CD4-positive, alpha-beta memory T cell (primary cell): Measurements from ENCODE around the gene CALCR. TPM values are rescaled to one million over a fixed set of nuclear protein-coding genes. Genes with fewer than 3 reads are reported as not detected.

Experiments
- CTCF ChIA-PET: fragments of 350-600 bp; sonication (Branson Sonifier 250); formaldehyde crosslinking; loops from one replicate; lab custom pipeline; 2021; ENCODE audit warnings: inconsistent platforms; ENCODE audit not compliant: partially characterized antibody; lab: Charles Lee
- POLR2A ChIA-PET: fragments of 350-600 bp; sonication (Branson Sonifier 250); formaldehyde crosslinking; loops from one replicate; lab custom pipeline; 2021; ENCODE audit not compliant: partially characterized antibody; lab: Charles Lee
- DNase-seq, 5 donors: peaks; one replicate each; pipeline versions ENCODE4 v3.0.0 to v3.0.0-alpha.2; 2020 to 2022; ENCODE audit warnings: mixed read lengths in 1 of 5
- H3K27ac ChIP-seq: one replicate; pipeline ENCODE4 v1.7.0; 2013; ENCODE audit warnings: low read depth, low read length
- H3K27me3 ChIP-seq: 2 replicates; pipeline ENCODE4 v1.7.0; 2013; ENCODE audit warnings: mild to moderate bottlenecking, low read length, moderate library complexity; ENCODE audit not compliant: insufficient read depth
- H3K36me3 ChIP-seq: 2 replicates; pipeline ENCODE4 v1.7.0; 2013; ENCODE audit warnings: mild to moderate bottlenecking, low read length, moderate library complexity; ENCODE audit not compliant: insufficient read depth
- H3K4me1 ChIP-seq: 2 replicates; pipeline ENCODE4 v1.7.0; 2013; ENCODE audit warnings: mild to moderate bottlenecking, low read length, moderate library complexity; ENCODE audit not compliant: insufficient read depth
- H3K4me3 ChIP-seq, 2 donors: one replicate each; pipeline ENCODE4 v1.7.0; 2013; ENCODE audit warnings: low read length in 2 of 2, mild to moderate bottlenecking in 1 of 2
- H3K9me3 ChIP-seq, 2 donors: one replicate each; pipeline ENCODE4 v1.7.0; 2013; ENCODE audit warnings: low read length in 2 of 2, control low read depth in 1 of 2; ENCODE audit not compliant: control insufficient read depth in 1 of 2
- H3K27ac Mint-ChIP-seq, 7 donors: one replicate each; pipeline ENCODE4 v1.8.0; 2020 to 2021; ENCODE audit warnings: mixed read lengths in 7 of 7, mild to moderate bottlenecking in 6 of 7, inconsistent platforms in 3 of 7, moderate library complexity in 3 of 7
- H3K27me3 Mint-ChIP-seq, 2 donors: one replicate each; pipeline ENCODE4 v1.8.0; 2020 to 2021; ENCODE audit warnings: mixed read lengths in 2 of 2
- H3K36me3 Mint-ChIP-seq, 2 donors: one replicate each; pipeline ENCODE4 v1.8.0; 2020 to 2021; ENCODE audit warnings: mixed read lengths in 2 of 2, inconsistent platforms in 1 of 2, mild to moderate bottlenecking in 1 of 2
- H3K4me1 Mint-ChIP-seq, 4 donors: one replicate each; pipeline ENCODE4 v1.8.0; 2020 to 2021; ENCODE audit warnings: mixed read lengths in 4 of 4, mild to moderate bottlenecking in 1 of 4
- H3K4me3 Mint-ChIP-seq, 8 donors: one replicate each; pipeline ENCODE4 v1.8.0; 2020 to 2021; ENCODE audit warnings: mixed read lengths in 8 of 8, mild to moderate bottlenecking in 7 of 8, moderate library complexity in 6 of 8, inconsistent platforms in 3 of 8
- H3K9me3 Mint-ChIP-seq, 8 donors: one replicate each; pipeline ENCODE4 v1.8.0; 2020 to 2021; ENCODE audit warnings: mixed read lengths in 8 of 8, mild to moderate bottlenecking in 5 of 8, inconsistent platforms in 3 of 8, moderate library complexity in 1 of 8
- intact Hi-C: fragments of 100-400 bp; cut with micrococcal nuclease; formaldehyde crosslinking; loops from one replicate; pipeline ENCODE4 v1.15.1; 2023
- polyA plus RNA-seq, 2 donors: library from polyadenylated mRNA; unstranded; fragments of 300-500 nt; fragmentation: Illumina TruSeq; gene quantifications; one replicate each; pipeline ENCODE4 v1.2.3, GENCODE V29; 2021
- total RNA-seq, 2 experiments: library from RNA; stranded (reverse); gene quantifications; one replicate each; pipeline ENCODE4 v1.2.3, GENCODE V29; 2021

Gene CALCR
- total RNA-seq (not detected), polyA plus RNA-seq (not detected)

- CTCF ChIA-PET: no interaction called here
- intact Hi-C loops: no loop called here
- Histone ChIP-seq H3K4me3 (no peak within 1 kb of the TSS), H3K36me3 (no peaks in the 10 kb centered on the region), H3K27me3 (no peaks in the 10 kb centered on the region), H3K27ac (no peak within 1 kb of the TSS), H3K4me1 (no peaks in the 10 kb centered on the region), H3K9me3 (no peaks in the 10 kb centered on the region)
- Mint-ChIP-seq H3K9me3 (no peaks in the 10 kb centered on the region), H3K36me3 (no peaks in the 10 kb centered on the region), H3K27me3 (peaks cover 17 to 21% of the 10 kb centered on the region in 2 donors), H3K27ac (no peak within 1 kb of the TSS), H3K4me3 (no peak within 1 kb of the TSS), H3K4me1 (no peaks in the 10 kb centered on the region)
- POLR2A ChIA-PET: no interaction called here
- DNase-seq: no peak
Measured at GRCh38 chr7:93574646-93575554, at the start of gene CALCR. CALCR (minus strand) TSS chr7:93574724; CDS start chr7:93486981, 87,743 bp downstream.

DNA sequence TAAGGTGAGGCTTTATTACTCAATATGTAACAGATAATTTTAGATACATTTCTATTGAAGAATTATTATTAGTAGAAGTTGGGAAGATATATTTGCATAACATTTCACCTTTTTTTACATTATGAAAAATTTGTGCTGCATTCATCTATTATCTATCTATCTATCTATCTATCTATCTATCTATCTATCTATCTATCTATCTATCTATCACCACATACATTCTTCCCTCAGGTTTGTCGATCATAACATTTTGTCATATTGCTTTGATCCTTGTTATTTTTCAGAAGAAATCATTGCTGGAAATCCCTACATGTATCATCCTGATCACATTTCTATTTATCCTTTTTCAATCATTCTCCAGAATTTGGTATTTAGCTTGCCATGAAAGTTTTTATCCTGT lies 49.3 kb upstream of the CALCR start:
- no peaks in the 10 kb centered on the region for H3K4me1 ChIP-seq
- CTCF ChIA-PET: interaction anchor here (1.4 kb wide), 1 partner anchor 10 kb away, joined by 3 read pairs; no protein-coding TSS in a partner anchor
- DNase-seq: no peak
- no peaks in the 10 kb centered on the region for H3K4me1 Mint-ChIP-seq
- intact Hi-C loops: no loop called here
- no peak overlapping the region for H3K27ac Mint-ChIP-seq
- no peak overlapping the region for H3K4me3 ChIP-seq
- POLR2A ChIA-PET: no interaction called here
- peaks cover 0 to 4% (median 1%) of the 10 kb centered on the region in 8 donors for H3K9me3 Mint-ChIP-seq
- H3K36me3 ChIP-seq: no peaks in the 10 kb centered on the region
- H3K27ac ChIP-seq: no peak overlapping the region
- H3K9me3 ChIP-seq: no peaks in the 10 kb centered on the region
- H3K27me3 Mint-ChIP-seq: peaks cover 0 to 4% of the 10 kb centered on the region in 2 donors
- H3K36me3 Mint-ChIP-seq: no peaks in the 10 kb centered on the region
- H3K27me3 ChIP-seq: no peaks in the 10 kb centered on the region
- H3K4me3 Mint-ChIP-seq: no peak overlapping the region

DNA sequence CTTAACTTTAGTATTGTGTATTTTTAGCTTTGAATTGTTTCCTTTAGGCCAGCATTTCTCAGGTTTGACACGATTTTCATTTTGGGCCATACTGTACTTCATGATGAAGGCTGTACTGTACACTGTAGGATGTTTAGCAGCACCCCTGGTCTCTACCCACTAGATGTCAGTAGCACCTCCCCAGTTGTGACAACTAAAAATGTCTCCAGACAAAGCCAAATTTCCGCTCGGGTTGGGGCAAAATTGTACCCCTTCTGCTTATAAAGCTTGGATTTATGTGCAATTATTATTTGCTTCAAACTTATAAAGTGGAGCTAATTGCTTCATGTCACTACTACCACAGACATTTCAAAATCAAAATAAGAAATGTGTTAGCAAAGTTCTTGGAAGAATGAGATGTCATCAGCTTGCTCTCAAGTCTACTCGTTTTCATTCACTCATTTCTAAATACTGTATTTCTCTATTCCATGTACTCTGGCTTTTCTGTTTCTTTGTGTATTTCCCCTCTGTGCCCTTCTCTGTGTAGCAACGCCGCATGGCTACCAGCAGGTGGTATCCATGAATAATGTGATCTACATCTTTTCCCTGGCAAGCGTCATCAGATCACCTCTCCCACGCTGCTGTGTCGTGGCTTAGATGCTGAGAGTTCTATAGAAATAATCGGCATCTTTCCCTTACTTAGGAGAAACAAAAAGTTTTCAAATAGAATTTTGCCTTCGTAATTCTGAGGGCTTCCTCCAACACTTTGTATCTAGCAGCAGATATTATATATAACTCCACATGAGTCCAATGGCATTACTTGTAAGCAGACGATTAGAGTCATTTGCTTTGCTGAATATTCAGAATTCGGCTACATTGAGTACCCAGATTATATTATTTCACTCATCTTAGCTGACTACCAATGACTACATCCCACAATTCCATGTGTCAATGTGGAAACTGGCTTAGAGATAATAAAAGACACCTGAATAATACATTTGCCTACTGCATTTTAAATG lies 47.8 kb upstream of the CALCR start:
- no peak for DNase-seq
- Histone ChIP-seq H3K27me3 (no peaks in the 10 kb centered on the region), H3K4me3 (no peak overlapping the region), H3K9me3 (no peaks in the 10 kb centered on the region), H3K27ac (no peak overlapping the region), H3K36me3 (no peaks in the 10 kb centered on the region), H3K4me1 (no peaks in the 10 kb centered on the region)
- CTCF ChIA-PET: interaction anchor here (1.4 kb wide), 1 partner anchor 8 kb away, joined by 3 read pairs; no protein-coding TSS in a partner anchor
- Mint-ChIP-seq H3K4me1 (no peaks in the 10 kb centered on the region), H3K9me3 (peaks cover 0 to 4% (median 1%) of the 10 kb centered on the region in 8 donors), H3K27me3 (peaks cover 0 to 5% of the 10 kb centered on the region in 2 donors), H3K36me3 (no peaks in the 10 kb centered on the region), H3K4me3 (no peak overlapping the region), H3K27ac (no peak overlapping the region)
- intact Hi-C loops: no loop called here
- POLR2A ChIA-PET: no interaction called here

DNA sequence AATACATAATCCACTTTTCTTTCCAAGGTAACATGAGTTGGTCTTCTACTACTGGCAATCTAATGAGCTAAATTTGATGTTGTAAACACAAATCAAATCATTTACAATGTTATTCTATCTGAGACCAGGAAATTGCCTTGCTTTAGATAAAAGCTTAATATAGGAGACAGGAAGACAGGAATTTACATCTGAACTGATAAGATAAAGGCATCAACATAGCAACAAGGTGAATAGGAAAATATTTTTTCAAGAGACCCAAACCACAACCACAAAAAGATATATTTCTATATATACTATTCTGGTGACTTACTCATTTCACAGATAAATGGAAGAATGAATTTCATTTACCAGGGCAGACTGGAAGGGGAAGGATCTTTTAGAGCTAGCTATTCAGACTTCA lies 46.3 kb upstream of the CALCR start:
- no peak overlapping the region for H3K4me3 Mint-ChIP-seq
- ChIA-PET POLR2A (no interaction called here), CTCF (no interaction called here)
- no peak overlapping the region for H3K27ac Mint-ChIP-seq
- Histone ChIP-seq H3K4me3 (no peak overlapping the region), H3K4me1 (no peaks in the 10 kb centered on the region), H3K36me3 (no peaks in the 10 kb centered on the region), H3K9me3 (no peaks in the 10 kb centered on the region), H3K27ac (no peak overlapping the region), H3K27me3 (no peaks in the 10 kb centered on the region)
- no peaks in the 10 kb centered on the region for H3K36me3 Mint-ChIP-seq
- intact Hi-C loops: no loop called here
- peaks cover 0 to 5% of the 10 kb centered on the region in 2 donors for H3K27me3 Mint-ChIP-seq
- no peak for DNase-seq
- H3K9me3 Mint-ChIP-seq: peaks cover 0 to 2% (median 0%) of the 10 kb centered on the region in 8 donors
- H3K4me1 Mint-ChIP-seq: no peaks in the 10 kb centered on the region

GRCh38 chr7:93620057-93620456 lies 45.5 kb upstream of the CALCR start:
- Histone ChIP-seq H3K4me1 (no peaks in the 10 kb centered on the region), H3K27ac (no peak overlapping the region), H3K27me3 (no peaks in the 10 kb centered on the region), H3K9me3 (no peaks in the 10 kb centered on the region), H3K4me3 (no peak overlapping the region), H3K36me3 (no peaks in the 10 kb centered on the region)
- peaks cover 0 to 4% of the 10 kb centered on the region in 2 donors for H3K27me3 Mint-ChIP-seq
- intact Hi-C loops: no loop called here
- no peak overlapping the region for H3K4me3 Mint-ChIP-seq
- peaks cover 0 to 2% (median 0%) of the 10 kb centered on the region in 8 donors for H3K9me3 Mint-ChIP-seq
- POLR2A ChIA-PET: no interaction called here
- CTCF ChIA-PET: no interaction called here
- no peak for DNase-seq
- no peak overlapping the region for H3K27ac Mint-ChIP-seq
- H3K36me3 Mint-ChIP-seq: no peaks in the 10 kb centered on the region
- H3K4me1 Mint-ChIP-seq: no peaks in the 10 kb centered on the region

DNA sequence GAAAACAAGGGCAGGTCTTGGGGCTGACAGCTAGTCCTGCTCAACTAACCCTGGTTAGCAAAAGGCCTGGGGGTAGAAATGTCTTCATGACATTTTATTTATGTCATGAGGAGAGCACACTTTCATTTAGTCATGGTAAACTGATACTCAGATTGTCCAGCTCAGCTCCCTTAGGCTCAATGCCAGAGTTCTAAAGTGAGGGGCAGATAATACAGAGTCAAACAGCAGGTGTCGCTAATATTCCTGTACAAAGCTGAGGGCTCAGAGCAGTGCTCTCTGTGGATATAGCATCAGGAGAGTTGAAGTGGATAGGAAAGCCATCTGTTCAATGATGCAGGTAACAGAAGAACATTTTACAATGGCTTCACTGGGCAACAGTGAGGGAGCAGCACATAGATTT lies 26.8 kb upstream of the CALCR start:
- Histone ChIP-seq H3K9me3 (no peaks in the 10 kb centered on the region), H3K27ac (no peak overlapping the region), H3K27me3 (no peaks in the 10 kb centered on the region), H3K4me1 (no peaks in the 10 kb centered on the region), H3K4me3 (no peak overlapping the region), H3K36me3 (no peaks in the 10 kb centered on the region)
- DNase-seq: no peak
- CTCF ChIA-PET: no interaction called here
- intact Hi-C loops: no loop called here
- H3K9me3 Mint-ChIP-seq: no peaks in the 10 kb centered on the region
- H3K27ac Mint-ChIP-seq: no peak overlapping the region
- H3K27me3 Mint-ChIP-seq: peaks cover 0 to 2% of the 10 kb centered on the region in 2 donors
- H3K36me3 Mint-ChIP-seq: no peaks in the 10 kb centered on the region
- no peaks in the 10 kb centered on the region for H3K4me1 Mint-ChIP-seq
- POLR2A ChIA-PET: no interaction called here
- no peak overlapping the region for H3K4me3 Mint-ChIP-seq

GRCh38 chr7:93594250-93594649 lies 19.7 kb upstream of the CALCR start:
- Histone ChIP-seq H3K4me3 (no peak overlapping the region), H3K4me1 (no peaks in the 10 kb centered on the region), H3K9me3 (no peaks in the 10 kb centered on the region), H3K36me3 (no peaks in the 10 kb centered on the region), H3K27ac (no peak overlapping the region), H3K27me3 (no peaks in the 10 kb centered on the region)
- Mint-ChIP-seq H3K9me3 (peaks cover 0 to 4% (median under 1%) of the 10 kb centered on the region in 8 donors), H3K27me3 (peaks cover 0 to 2% of the 10 kb centered on the region in 2 donors), H3K4me1 (no peaks in the 10 kb centered on the region), H3K4me3 (no peak overlapping the region), H3K36me3 (no peaks in the 10 kb centered on the region), H3K27ac (no peak overlapping the region)
- ChIA-PET POLR2A (no interaction called here), CTCF (no interaction called here)
- intact Hi-C loops: no loop called here
- DNase-seq: no peak
